ACHN (cell line): ENCODE measurements around the gene TRMT61A.

ENCODE experiments used
- DNase-seq: peaks from one replicate; pipeline ENCODE4 v3.0.0-alpha.2; 2015
- in situ Hi-C: cut with HindIII; loops from 2 replicates; pipeline ENCODE4 v1.10.0; 2017; ENCODE audit warnings: low sequenced_read_pairs, low pct_ligation_motif_present, low pct_unique_long_range_greater_than_20kb

Gene TRMT61A

DNA sequence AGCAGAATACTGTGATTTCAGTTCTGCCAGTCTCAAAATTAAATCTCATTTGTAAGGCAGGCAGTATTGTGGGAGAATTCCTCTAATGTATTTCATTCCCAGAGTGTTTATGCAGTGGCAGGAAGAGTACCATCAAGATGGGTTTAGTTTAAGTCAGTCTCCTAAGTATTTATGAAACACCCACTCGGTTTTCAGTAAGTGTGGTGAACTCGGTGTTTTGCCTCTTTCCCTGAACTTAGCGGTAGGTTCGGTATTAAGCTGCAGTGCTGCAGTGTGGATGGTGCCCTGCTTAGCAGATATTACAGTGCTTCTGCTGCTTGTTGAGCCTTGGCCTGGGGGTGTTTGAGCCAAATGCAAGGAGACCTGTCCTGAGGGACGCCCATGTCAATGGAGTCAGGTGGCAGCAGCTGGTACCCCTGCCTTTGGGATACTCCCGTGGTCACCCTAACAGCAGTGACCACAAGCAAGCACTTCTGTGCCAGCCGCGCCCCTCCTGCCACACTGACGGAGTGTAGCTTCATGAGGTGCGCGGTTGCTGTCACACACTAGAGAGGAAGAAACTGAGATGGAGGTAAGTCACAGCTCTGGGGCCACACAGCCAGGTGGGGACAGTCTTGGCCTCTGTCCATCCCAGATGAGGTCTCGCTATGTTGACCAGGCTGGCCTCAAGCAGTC, 49.5 kb downstream of the TRMT61A start:
- DNase-seq = no peak
- in situ Hi-C loops = no loop called here

DNA sequence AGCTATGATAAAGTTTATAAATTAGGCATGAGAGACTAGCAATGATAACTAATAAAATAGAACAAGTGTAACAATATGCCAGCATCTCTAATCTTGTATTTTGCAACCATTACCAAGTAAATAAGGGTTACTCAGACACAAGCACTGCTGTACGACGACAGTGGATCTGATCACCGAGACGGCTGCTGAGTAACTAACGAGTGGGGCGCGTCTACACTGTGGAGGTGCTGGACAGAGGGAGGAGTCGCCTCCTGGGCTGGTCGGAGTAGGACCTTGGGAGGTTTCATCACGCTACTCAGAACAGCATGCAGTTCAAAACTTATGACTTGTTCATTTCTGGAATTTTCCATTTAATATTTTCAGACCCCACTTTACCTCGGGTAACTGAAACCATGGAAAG, 52.2 kb downstream of the TRMT61A start:
- in situ Hi-C loops = no loop called here
- DNase-seq = no peak

DNA sequence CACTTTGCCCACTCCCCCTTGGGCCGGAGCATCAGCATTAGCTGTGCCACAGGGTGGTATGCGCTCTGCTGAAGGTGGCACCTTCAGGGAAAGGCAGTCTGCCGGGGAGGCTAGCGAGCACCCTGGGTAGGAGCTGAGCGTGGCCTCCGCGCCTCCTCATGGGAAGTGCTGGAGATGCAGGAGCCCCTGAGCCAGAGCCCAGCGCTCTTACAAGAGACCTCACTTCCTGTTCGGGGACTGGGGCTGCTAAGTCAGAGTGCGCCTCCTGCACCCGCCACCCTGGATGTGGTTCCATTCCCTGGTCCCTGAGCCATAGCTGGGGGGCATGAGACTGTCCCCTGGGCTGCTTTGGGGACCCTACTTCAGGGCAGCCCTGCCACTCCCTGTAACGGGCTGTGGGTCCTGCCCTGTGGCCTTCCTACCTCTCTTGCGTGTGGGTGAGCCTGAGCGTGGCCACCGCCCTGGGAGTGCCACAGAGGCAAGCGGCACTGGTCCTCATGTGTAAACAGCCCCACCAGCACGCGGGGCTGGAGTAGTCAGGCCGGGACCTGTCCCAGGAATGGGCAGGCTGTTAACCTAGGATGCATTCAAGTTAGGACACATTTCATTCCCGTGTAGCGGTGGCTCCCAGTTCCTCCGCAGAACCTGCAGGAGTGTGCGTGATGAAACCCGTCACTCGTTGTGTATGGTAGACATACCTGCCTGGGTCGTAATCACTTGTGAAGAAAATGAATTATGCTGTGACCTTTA, 53.1 kb downstream of the TRMT61A start:
- in situ Hi-C loops = no loop called here
- DNase-seq = no peak

DNA sequence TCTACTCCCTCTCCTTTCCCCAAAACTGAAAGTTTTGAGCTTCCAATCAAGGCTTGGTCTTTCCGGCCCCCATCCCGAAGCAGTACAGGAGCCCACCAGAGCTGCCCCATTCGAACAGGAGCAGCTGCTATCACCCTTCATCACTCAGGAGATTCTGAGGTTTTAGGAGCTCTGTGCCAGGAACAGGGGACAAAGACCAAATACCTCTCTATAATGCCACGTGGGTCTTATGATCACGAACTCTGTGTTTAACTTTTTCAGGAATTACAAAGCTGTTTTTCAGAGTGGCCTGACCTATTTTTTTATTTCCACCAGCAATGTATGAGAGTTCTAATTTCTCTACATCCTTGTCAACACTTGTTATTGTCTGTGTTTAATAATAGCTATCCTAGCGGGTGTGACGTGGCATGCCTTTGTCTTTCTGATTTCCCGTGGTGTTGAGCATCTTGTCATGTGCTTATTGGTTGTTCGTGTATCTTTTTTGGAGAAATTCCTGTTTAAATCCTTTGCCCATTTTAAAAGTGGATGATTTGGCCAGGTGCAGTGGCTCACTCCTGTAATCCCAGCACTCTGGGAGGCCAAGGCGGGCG, 55.4 kb downstream of the TRMT61A start:
- no peak for DNase-seq
- in situ Hi-C loops = no loop called here
